Fibroblast of upper back skin (primary cell): Measurements from ENCODE around the gene DHX34.

Experiments used
- DNase-seq: peaks from one replicate; pipeline ENCODE4 v3.0.0-alpha.2; 2013

The DHX34 gene

DNA sequence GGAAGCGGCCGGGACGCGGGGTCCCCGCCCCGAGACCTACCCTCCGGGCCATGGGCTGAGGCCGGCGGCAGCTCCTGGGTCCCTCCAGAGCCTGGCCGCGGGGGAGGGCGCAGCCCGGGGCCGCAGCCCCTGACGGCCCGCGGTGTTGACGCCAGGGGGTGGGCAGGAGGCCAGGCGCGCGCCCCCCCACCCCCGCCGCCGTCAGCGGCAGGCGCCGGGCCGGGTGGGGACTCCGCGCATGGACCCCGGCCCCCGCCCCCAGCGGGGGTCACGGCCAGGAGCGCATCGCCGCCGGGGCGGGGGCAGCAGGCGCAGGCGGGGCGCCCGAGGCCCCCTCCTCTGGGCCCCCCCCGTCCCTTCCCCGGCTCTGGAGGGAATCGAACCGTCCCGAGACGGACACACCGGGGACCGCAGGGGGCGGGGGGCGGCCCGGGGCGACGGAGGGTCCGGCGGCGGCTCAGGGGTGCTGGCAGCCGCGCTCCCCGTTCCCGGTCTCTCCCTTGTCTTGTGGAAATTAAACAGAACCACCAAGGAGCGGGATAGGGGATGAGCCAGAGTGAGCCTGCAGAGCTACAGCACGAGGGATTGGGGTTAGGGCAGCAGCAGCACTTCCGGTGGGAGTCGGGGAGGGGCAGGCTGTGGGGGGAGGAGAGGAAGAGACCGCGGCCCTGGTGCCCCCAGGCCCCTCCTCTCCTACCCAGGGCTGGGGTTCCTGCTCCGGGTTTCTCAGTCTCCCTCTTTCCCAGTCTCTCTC lies 70.1 kb downstream of the DHX34 start, which contains the start of gene MEIS3:
TSS of gene MEIS3 (minus strand) at position 498 of the 754 bp plus-strand sequence. CDS start at position 52, 446 bp downstream.
- no peak for DNase-seq

DNA sequence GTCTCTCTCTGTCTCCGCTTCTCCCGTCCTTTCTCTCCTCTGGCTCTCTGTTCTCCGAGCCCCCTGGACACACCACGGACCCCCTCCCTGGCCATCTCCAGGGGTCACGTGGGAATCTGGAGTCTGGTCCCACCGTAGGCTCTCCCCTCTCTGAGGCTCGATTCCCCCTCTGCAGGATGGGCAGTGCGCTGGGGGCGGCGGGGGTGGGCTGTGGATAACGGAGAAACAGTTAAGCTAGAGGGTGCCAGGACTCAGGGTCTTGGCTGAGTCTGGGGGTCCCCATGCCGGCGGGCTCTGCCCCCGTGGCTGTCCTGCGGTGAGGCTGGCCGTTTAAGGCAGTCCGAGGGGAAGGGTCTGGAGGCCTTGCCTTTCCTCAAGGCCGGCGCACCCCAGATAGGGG lies 70.7 kb downstream of the DHX34 start:
- no peak for DNase-seq

DNA sequence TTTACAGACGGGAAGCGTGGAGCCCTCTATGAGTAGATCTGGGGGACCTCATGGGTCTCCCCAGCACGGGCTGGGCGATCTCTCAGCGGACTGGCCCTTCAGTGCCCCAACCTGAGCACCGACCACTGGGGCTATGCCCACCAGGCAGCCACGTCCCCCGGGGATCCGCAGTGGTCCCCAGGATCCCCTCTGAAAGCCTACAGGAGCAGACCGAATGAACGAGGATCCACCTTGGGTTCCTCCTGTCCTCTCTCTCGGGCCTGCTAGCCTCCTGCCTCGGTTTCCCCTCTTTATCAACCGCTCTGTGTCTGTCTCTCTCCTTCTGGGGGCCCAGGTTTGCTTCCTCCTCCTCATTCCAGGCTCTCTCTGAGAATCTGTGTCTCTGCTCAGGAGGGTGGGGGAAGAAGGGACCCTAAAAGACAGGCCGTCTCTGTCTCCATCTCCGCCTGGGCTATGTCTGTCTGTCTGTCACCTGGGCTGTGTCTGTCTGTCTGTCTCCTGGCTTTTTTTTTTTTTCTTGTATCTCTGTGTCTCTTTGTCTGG lies 72.2 kb downstream of the DHX34 start:
- no peak for DNase-seq

DNA sequence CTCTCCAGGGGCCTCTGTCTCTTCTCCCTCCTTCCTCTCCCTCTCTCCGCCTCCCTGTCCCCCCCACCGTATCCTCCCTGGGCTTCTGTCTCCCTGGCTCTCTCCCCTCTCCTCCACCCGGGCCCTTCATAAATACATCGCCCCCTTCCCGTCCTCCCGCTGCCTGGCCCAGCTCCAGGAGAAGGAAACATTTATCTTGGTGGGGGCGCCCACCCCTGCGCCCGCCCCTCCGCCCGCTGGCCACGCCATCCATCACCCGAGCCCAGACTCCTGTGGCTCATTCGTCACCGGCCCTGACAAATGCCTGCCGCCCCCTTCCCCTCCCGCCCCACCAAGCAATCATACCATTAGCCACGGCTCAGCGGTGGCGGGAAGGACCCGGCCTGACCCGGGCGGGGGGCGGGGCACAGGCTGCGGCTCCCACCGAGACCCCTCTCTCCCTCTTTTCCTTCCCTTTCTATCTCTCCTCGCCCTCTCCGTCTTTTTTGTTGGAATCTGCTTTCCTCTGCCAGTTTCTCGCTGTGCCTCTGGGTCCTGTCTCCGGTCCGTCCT lies 72.8 kb downstream of the DHX34 start:
- peak; percentile 77 for DNase-seq

DNA sequence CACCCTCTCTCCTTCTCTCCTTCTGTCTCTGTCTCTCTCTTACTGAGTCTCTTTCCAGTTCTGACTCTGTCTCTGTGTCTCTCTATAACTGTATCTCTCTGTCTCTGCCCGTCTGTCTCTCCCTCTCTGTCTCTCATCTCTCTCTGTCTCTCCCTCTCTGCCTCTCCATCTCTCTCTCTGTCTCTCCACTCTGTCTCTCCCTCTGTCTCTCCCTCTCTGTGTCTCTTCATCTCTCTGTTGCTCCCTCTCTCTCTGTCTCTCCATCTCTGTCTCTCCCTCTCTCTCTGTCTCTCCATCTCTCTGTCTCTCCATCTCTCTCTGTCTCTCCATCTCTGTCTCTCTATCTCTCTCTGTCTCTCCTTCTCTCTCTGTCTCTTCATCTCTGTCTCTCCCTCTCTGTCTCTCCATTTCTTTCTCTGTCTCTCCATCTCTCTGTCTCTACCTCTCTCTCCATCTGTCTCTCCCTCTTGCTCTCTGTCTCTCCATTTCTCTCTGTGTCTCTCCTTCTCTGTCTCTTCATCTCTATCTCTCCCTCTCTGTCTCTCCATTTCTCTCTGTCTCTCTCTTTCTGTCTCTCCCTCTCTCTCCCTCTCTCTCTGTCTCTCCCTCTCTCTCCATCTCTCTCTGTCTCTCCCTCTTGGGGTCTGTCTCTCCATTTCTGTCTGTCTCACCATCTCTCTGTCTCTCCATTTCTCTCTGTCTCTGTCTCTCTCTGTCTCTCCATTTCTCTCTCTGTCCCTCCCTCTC lies 73.5 kb downstream of the DHX34 start:
- no peak for DNase-seq

DNA sequence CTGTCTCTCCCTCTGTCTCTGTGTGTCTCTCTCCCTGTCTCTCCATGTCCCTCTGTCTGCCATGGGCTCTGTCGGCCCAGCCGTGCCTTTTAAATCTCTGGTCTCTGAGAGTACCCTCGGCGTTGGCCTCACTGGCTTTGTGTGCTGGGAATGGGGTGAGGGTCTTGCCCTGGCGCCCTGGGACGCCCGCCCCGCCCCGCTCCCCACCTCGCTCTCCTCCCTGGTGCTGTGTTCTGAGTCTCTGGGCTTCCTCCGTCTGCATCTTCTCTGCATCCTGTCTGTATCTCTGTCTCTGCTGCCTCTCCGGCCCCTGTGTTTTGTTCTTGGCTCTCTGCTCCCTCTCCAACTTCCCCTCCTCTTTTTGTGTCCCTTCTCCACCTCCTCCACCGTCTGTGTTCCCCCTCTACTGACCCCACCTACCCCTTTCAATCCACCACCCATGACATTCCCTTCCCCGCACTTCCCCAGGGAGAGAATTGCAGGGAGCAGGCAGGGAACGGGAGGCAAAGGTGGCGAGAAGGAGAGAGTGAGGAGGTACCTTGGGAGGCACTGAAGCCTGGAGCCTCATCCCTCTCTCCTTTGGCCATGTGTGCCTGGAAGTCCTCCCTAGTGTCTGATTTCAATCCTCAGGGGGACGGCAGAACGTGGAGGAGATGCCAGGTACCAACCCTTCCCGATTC lies 74.2 kb downstream of the DHX34 start:
- no peak for DNase-seq

DNA sequence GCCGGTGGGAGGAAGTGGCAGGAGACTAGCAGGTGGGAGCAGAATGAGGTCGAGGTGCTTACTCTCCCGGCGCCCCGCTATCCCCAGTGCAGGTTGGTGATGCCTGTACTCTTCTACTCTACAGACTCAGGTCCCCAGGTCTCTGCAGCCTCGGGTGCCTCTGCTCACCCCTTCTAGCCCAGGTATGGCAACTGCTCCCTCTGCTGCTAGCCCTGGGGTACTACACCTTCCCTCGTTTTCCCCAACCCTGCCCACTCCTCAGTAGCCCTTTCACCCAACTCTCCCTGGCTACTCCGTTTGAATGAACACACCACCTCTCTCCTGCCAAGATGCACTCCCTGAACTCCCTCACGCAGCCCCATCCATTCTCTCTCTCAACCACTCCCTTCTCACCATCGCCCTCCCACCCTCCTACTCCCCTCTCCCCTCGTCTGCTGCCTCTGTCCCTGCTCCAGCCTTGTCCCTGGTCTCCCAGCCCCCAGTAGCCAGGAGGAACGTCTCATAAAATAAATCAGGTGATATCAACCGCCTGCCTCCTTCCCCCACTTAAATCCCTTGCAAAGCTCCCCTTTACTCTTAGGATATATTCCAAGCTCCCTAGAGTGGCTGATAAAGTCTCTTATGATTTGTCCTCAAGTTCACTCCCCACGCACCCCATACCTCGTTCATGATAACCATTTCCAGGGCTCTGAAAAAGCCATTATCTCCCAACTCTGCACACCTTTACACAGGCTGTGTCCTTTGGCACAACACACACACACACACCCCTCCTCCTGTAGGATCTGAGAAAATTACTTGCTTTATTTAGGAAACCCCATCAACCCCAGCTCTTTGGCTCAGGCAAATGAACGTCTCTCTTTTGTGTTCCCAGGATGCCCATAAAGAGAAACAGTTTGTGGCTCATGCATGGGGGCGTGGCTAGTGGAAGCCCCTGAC lies 78.4 kb downstream of the DHX34 start:
- DNase-seq: peak; percentile 65

DNA sequence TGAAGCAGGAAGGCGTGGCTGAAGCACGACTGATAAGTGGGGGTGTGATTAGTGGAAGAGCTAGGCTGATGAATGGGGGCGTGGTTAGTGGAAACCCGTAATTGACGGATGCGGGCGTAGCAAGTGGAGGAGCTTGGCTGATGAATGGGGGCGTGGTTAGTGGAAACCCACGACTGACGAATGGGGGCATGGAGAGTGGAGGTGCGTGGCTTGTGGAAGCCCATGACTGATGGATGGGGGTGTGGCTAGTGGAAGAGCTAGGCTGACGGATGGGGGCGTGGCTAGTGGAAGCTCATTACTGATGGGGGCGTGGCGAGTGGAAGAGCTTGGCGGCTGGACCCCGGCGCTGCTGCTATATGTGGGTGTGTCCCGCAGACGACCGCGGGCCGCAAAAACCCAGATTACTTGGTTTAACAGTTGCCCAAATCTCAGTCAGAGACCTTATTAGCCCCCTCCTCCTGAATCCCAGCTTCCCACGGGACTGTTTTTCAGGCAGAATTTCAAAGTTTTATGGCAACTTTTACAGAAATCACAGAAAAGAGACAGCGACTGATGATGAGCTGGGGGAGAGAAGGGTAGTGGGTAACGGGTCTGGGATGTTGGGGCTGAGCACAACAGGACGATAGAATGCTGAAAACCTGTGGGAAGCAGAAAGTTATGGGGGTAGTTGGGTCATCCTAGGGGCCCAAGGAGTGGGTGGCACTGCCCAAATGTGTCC lies 79.2 kb downstream of the DHX34 start:
- DNase-seq: peak; percentile 100

DNA sequence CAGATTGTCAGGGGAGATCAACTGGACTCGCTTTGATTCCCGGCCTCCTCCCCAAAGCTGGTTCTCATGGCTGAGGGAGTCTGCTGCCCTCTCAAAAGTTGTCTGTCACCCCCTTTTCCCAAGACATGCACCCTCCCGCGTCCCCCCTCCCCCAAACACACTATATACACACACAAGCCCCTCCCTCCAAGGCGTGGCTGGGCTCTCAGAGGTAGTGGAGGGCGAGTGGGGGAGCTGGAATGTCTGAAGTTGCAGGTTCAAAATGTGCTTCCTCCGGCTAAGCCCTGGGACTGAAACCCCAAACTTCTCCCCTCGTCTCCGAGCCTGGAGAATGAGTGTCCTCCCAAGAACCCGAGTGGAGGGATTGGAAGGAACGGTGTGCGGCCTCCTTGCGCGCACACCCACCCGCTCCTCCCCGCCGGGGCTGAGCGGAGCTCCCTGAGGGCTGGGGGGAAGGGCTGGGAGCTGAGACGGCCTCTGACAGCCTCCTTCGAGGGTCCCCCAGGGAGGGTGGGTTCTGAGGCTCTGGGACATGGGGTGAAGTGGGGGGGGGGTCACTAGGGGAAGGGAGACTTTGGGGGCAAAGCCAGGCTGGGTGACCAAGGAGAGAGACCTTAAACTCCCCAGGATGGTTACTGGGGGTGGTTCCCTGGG lies 80.2 kb downstream of the DHX34 start:
- no peak for DNase-seq

DNA sequence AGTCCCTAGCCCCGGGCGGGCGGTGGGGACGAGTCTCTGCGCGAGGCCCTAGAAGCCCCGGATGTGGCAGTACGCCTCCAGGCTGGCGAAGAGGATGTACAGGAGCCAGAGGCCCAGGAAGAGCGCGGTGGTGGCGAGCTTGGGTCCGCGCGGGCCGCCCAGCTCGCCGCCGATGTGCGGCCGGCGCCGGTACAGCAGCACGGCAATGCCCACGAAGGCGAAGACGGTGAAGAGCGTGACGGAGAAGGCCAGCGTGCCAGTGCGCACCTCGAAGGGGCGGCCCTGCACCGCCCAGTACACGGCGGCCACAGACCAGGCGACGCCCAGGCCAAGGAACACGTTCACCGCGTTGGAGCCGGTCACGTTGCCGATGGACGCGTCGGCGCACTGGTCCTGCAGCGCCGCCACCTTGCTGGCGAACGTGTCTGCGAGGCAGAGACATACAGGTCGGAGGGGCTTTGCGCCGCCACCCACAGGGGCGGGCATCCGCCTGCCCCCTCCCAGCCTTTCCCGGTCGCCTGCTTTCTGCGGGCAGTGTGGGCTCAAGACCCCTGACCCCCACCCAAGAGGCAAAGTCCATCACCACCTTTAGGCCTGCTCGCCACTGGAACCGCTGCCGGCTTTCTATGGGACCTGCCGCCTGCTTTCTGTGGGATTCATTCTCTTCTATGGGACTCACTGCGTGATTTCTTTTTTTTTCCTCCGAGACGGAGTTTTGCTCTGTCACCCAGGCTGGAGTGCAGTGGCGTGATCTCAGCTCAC lies 81.1 kb downstream of the DHX34 start:
- peak; percentile 45 for DNase-seq

DNA sequence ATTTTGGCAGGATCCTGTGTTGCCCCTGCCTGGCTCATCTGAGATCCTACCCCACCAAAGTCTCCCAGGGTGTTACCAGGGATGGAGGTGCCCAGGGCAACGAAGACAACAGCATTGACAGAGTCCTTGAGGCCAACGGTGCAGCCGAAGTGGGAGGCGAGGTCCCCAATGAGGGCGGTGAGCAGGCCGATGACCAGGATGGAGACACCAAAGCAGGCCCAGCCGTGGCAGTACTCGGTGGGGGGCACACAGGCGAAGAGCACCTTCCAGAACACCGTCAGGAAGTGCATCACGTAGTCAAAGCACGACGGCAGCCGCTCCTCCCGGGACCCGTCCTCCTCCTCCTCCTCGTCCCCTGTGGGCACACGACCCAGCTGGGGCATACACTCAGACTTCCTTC lies 83.0 kb downstream of the DHX34 start:
- no peak for DNase-seq
